ENCODE results near the gene PTPN4.
A peak's percentile ranks its signal among the peaks of the same experiment; 100 is the strongest.

Gene PTPN4

DNA sequence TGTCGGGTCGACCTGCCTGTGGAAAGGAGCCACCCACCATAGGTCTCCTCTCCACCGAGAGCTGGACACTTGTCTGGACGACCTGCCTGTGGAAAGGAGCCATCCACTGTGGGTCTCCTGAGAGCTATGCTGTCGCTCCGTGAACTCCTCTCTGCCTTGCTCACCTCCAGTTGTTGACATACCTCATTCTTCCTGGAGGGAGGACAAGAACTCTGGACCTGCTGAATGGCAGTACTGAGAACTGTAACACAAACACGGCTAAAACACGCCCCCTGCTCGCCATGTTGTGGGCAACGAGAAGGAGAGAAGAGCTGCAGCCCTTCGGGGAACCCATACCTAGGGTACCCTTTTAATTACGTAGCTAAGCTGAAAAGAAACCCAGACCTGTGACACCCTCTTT, 77.6 kb downstream of the PTPN4 start:
- no peak overlapping the region for H3K23ac ChIP-seq (ENCODE audit: low read length)
- H3K9ac ChIP-seq (ENCODE audit: low read length): no peak overlapping the region
- no peak overlapping the region for H4K91ac ChIP-seq (ENCODE audit: low read depth, low read length)
- no peak overlapping the region for H2AK5ac ChIP-seq (ENCODE audit: low read length)
- no peak overlapping the region for H3K4ac ChIP-seq (ENCODE audit: low read depth, low read length)
- no peaks in the 10 kb centered on the region for H3K27me3 ChIP-seq (ENCODE audit: insufficient read depth, low read length)
- H4K8ac ChIP-seq (ENCODE audit: low read depth, low read length): no peak overlapping the region
- H3K18ac ChIP-seq (ENCODE audit: low read length): no peak overlapping the region
- H3K9me3 ChIP-seq (ENCODE audit: insufficient read depth, low read depth, low read length): no peaks in the 10 kb centered on the region
- H3K14ac ChIP-seq (ENCODE audit: low read length): no peak overlapping the region
- no peak overlapping the region for H2BK12ac ChIP-seq (ENCODE audit: low read length)
- H3K36me3 ChIP-seq (ENCODE audit: control insufficient read depth in 1 of 2, insufficient read depth in 2 of 2, low read length in 2 of 2): no peaks in the 10 kb centered on the region
- DNase-seq: no peak
- H3K4me3 ChIP-seq (ENCODE audit: low read depth, low read length): no peak overlapping the region
- H3K4me2 ChIP-seq (ENCODE audit: low read length): no peak overlapping the region
- no peaks in the 10 kb centered on the region for H3K4me1 ChIP-seq (ENCODE audit: control insufficient read depth in 1 of 2, insufficient read depth in 2 of 2, low read length in 2 of 2)
- H4K12ac ChIP-seq (ENCODE audit: low read depth, low read length): no peak overlapping the region
- H3K27ac ChIP-seq (ENCODE audit: low read depth, low read length): no peak overlapping the region
- no peak overlapping the region for H2AFZ ChIP-seq (ENCODE audit: insufficient read depth, low read length, poor library complexity)
- no peak overlapping the region for H2BK5ac ChIP-seq (ENCODE audit: low read depth, low read length, poor library complexity)
- H3K79me2 ChIP-seq (ENCODE audit: control insufficient read depth, insufficient read depth, low read length, poor library complexity): no peaks in the 10 kb centered on the region
- no CpG with 5 or more reads among the region's 12 CpGs for WGBS (ENCODE audit: extremely low coverage, insufficient coverage, insufficient read length)
- no peaks in the 10 kb centered on the region for H3K79me1 ChIP-seq (ENCODE audit: low read length)
- no peak overlapping the region for H2BK120ac ChIP-seq (ENCODE audit: insufficient read depth, low read length, poor library complexity)

DNA sequence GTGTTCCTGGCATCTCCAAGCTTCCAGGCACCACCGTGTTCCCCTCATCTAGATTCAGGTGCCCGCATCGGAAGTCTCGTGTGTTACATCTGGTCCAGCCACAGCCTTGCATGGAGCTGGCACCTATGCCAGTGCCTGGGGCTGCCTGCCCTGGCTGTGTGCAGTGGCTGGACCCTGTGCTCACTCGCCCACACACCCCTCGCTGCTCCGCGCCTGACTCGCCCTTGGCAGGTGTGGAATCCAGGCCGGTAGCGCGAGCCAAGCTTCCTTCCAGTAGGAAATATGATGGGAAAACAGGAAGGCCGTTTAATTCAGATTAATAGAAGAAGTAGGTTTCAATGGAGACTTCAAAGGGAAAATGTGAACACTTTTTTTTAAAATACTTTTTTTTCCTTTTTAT, 78.0 kb downstream of the PTPN4 start:
- no peak overlapping the region for H4K12ac ChIP-seq (ENCODE audit: low read depth, low read length)
- no peaks in the 10 kb centered on the region for H3K9me3 ChIP-seq (ENCODE audit: insufficient read depth, low read depth, low read length)
- H2AK5ac ChIP-seq (ENCODE audit: low read length): no peak overlapping the region
- no peaks in the 10 kb centered on the region for H3K79me1 ChIP-seq (ENCODE audit: low read length)
- no peak overlapping the region for H4K91ac ChIP-seq (ENCODE audit: low read depth, low read length)
- WGBS (ENCODE audit: extremely low coverage, insufficient coverage, insufficient read length): no CpG with 5 or more reads among the region's 13 CpGs
- no peak overlapping the region for H4K8ac ChIP-seq (ENCODE audit: low read depth, low read length)
- no peak overlapping the region for H2AFZ ChIP-seq (ENCODE audit: insufficient read depth, low read length, poor library complexity)
- no peak overlapping the region for H2BK120ac ChIP-seq (ENCODE audit: insufficient read depth, low read length, poor library complexity)
- H3K9ac ChIP-seq (ENCODE audit: low read length): no peak overlapping the region
- H3K79me2 ChIP-seq (ENCODE audit: control insufficient read depth, insufficient read depth, low read length, poor library complexity): no peaks in the 10 kb centered on the region
- no peak overlapping the region for H3K14ac ChIP-seq (ENCODE audit: low read length)
- no peak overlapping the region for H3K27ac ChIP-seq (ENCODE audit: low read depth, low read length)
- no peak for DNase-seq
- no peak overlapping the region for H2BK12ac ChIP-seq (ENCODE audit: low read length)
- no peak overlapping the region for H3K23ac ChIP-seq (ENCODE audit: low read length)
- no peak overlapping the region for H3K4me2 ChIP-seq (ENCODE audit: low read length)
- H3K36me3 ChIP-seq (ENCODE audit: control insufficient read depth in 1 of 2, insufficient read depth in 2 of 2, low read length in 2 of 2): no peaks in the 10 kb centered on the region
- no peaks in the 10 kb centered on the region for H3K4me1 ChIP-seq (ENCODE audit: control insufficient read depth in 1 of 2, insufficient read depth in 2 of 2, low read length in 2 of 2)
- no peak overlapping the region for H3K4ac ChIP-seq (ENCODE audit: low read depth, low read length)
- no peak overlapping the region for H3K18ac ChIP-seq (ENCODE audit: low read length)
- no peak overlapping the region for H2BK5ac ChIP-seq (ENCODE audit: low read depth, low read length, poor library complexity)
- H3K27me3 ChIP-seq (ENCODE audit: insufficient read depth, low read length): no peaks in the 10 kb centered on the region
- H3K4me3 ChIP-seq (ENCODE audit: low read depth, low read length): no peak overlapping the region

DNA sequence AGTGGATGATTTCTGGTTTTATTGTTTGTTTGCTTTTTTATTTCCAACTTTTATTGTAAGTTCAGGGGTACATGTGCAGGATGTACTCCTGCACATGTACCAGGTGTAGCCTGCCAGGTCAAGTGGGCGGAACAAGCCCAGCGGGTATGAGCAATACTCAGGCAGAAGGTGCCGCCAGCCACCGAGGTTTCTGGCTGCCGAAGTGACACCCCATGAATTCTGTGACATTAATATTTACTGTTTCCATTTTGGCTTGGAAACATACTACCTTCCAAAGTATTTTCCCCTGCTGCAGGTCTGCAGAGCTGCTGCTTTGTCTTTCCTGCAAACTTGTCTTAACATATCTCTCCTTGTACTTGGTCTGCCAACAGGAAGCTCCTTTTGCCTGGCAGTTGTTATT, 78.5 kb downstream of the PTPN4 start:
- H2BK12ac ChIP-seq (ENCODE audit: low read length): no peak overlapping the region
- H4K91ac ChIP-seq (ENCODE audit: low read depth, low read length): peak overlapping the region; percentile 61
- H3K79me2 ChIP-seq (ENCODE audit: control insufficient read depth, insufficient read depth, low read length, poor library complexity): no peaks in the 10 kb centered on the region
- H3K9ac ChIP-seq (ENCODE audit: low read length): no peak overlapping the region
- no peaks in the 10 kb centered on the region for H3K36me3 ChIP-seq (ENCODE audit: control insufficient read depth in 1 of 2, insufficient read depth in 2 of 2, low read length in 2 of 2)
- no peak for DNase-seq
- no CpG with 5 or more reads among the region's 5 CpGs for WGBS (ENCODE audit: extremely low coverage, insufficient coverage, insufficient read length)
- no peak overlapping the region for H3K14ac ChIP-seq (ENCODE audit: low read length)
- no peaks in the 10 kb centered on the region for H3K4me1 ChIP-seq (ENCODE audit: control insufficient read depth in 1 of 2, insufficient read depth in 2 of 2, low read length in 2 of 2)
- H2AFZ ChIP-seq (ENCODE audit: insufficient read depth, low read length, poor library complexity): no peak overlapping the region
- no peaks in the 10 kb centered on the region for H3K79me1 ChIP-seq (ENCODE audit: low read length)
- no peak overlapping the region for H3K4me2 ChIP-seq (ENCODE audit: low read length)
- H3K27ac ChIP-seq (ENCODE audit: low read depth, low read length): no peak overlapping the region
- no peaks in the 10 kb centered on the region for H3K9me3 ChIP-seq (ENCODE audit: insufficient read depth, low read depth, low read length)
- no peak overlapping the region for H4K12ac ChIP-seq (ENCODE audit: low read depth, low read length)
- H3K23ac ChIP-seq (ENCODE audit: low read length): no peak overlapping the region
- H3K4me3 ChIP-seq (ENCODE audit: low read depth, low read length): no peak overlapping the region
- H2BK120ac ChIP-seq (ENCODE audit: insufficient read depth, low read length, poor library complexity): no peak overlapping the region
- no peak overlapping the region for H2AK5ac ChIP-seq (ENCODE audit: low read length)
- no peaks in the 10 kb centered on the region for H3K27me3 ChIP-seq (ENCODE audit: insufficient read depth, low read length)
- H2BK5ac ChIP-seq (ENCODE audit: low read depth, low read length, poor library complexity): no peak overlapping the region
- no peak overlapping the region for H3K4ac ChIP-seq (ENCODE audit: low read depth, low read length)
- no peak overlapping the region for H3K18ac ChIP-seq (ENCODE audit: low read length)
- no peak overlapping the region for H4K8ac ChIP-seq (ENCODE audit: low read depth, low read length)

DNA sequence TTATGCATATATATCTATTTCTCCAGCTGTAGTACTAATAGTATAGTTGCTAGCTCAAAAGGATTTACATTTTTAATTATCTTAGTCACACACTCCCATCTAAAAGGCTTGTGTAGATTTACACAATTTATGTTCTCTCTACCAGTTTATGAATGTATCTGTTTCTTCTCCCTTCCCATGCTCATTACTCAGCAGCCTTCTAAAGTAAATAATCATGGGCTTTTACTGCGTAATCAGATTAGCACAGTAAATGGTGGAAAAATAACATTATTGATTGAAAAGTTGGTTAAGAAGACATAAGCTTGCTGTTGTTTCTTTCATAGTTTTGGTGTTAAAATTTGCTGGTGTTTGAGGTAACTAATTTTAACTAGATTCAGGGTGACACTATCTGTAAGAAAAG, 81.8 kb downstream of the PTPN4 start:
- Histone ChIP-seq H3K23ac (ENCODE audit: low read length) (no peak overlapping the region), H3K36me3 (ENCODE audit: control insufficient read depth in 1 of 2, insufficient read depth in 2 of 2, low read length in 2 of 2) (no peaks in the 10 kb centered on the region), H3K79me1 (ENCODE audit: low read length) (no peaks in the 10 kb centered on the region), H2AFZ (ENCODE audit: insufficient read depth, low read length, poor library complexity) (no peak overlapping the region), H3K4me1 (ENCODE audit: control insufficient read depth in 1 of 2, insufficient read depth in 2 of 2, low read length in 2 of 2) (no peaks in the 10 kb centered on the region), H3K4me3 (ENCODE audit: low read depth, low read length) (no peak overlapping the region), H3K79me2 (ENCODE audit: control insufficient read depth, insufficient read depth, low read length, poor library complexity) (no peaks in the 10 kb centered on the region), H3K4me2 (ENCODE audit: low read length) (no peak overlapping the region), H4K8ac (ENCODE audit: low read depth, low read length) (no peak overlapping the region), H3K9me3 (ENCODE audit: insufficient read depth, low read depth, low read length) (no peaks in the 10 kb centered on the region), H3K27me3 (ENCODE audit: insufficient read depth, low read length) (no peaks in the 10 kb centered on the region), H3K27ac (ENCODE audit: low read depth, low read length) (no peak overlapping the region), H3K18ac (ENCODE audit: low read length) (no peak overlapping the region), H2AK5ac (ENCODE audit: low read length) (no peak overlapping the region), H2BK120ac (ENCODE audit: insufficient read depth, low read length, poor library complexity) (no peak overlapping the region), H2BK5ac (ENCODE audit: low read depth, low read length, poor library complexity) (no peak overlapping the region), H3K4ac (ENCODE audit: low read depth, low read length) (no peak overlapping the region), H3K14ac (ENCODE audit: low read length) (no peak overlapping the region), H2BK12ac (ENCODE audit: low read length) (no peak overlapping the region), H4K12ac (ENCODE audit: low read depth, low read length) (no peak overlapping the region), H4K91ac (ENCODE audit: low read depth, low read length) (no peak overlapping the region), H3K9ac (ENCODE audit: low read length) (no peak overlapping the region)
- no peak for DNase-seq
- WGBS (ENCODE audit: extremely low coverage, insufficient coverage, insufficient read length): no CpG with 5 or more reads among the region's 1 CpG

Data from trophoblast cell (in vitro differentiated cells and primary cell).